ENCODE results near the gene PDSS1. TPM values are rescaled to one million over a fixed set of nuclear protein-coding genes. Genes with fewer than 3 reads are reported as not detected.
A peak's percentile ranks its signal among the peaks of the same experiment; 100 is the strongest.
"Not testable (repeated sequence)": the region's sequence is repeated elsewhere in the genome, so short reads cannot be mapped to it uniquely, and the experiment has no call there.

PDSS1 gene
- total and polyA plus RNA-seq, 4 donors = 6.0 to 7.6 (median 7.1) TPM

- TF ChIP-seq RAD21 (IDR thresholded peaks at IDR 0.05) (no peak), HNF4G (IDR thresholded peaks at IDR 0.05) (no peak), NR2F2 (IDR thresholded peaks at IDR 0.05) (no peak), JUND (IDR thresholded peaks at IDR 0.05) (no peak)
- Histone ChIP-seq H3K4me3 (ENCODE audit: low read depth in 1 of 3, low read length in 3 of 3) (no peak overlapping the region), H3K27me3 (ENCODE audit: control insufficient read depth in 4 of 4, insufficient read depth in 4 of 4, low read length in 3 of 4) (no peaks in the 10 kb centered on the region), H3K36me3 (ENCODE audit: control insufficient read depth in 4 of 4, insufficient read depth in 3 of 4, low read depth in 1 of 4, low read length in 3 of 4) (no peaks in the 10 kb centered on the region), H3K9me3 (ENCODE audit: control insufficient read depth in 4 of 4, low read length in 3 of 4) (no peaks in the 10 kb centered on the region), H3K4me1 (ENCODE audit: control insufficient read depth in 4 of 4, insufficient read depth in 4 of 4, low read length in 3 of 4) (peaks cover 0 to 3% (median 0%) of the 10 kb centered on the region in 4 donors), H3K9ac (ENCODE audit: low read depth in 1 of 2, low read length in 2 of 2) (no peak overlapping the region), H3K27ac (ENCODE audit: low read depth in 1 of 2, low read length in 2 of 2) (no peak overlapping the region)
- 82% methylated on average over 6 of the region's 6 CpGs for WGBS
- DNase-seq (ENCODE audit: low spot score) = no peak
These were observed 14.6 kb upstream of the PDSS1 start for GRCh38 chr10:26682931-26683330.

DNA sequence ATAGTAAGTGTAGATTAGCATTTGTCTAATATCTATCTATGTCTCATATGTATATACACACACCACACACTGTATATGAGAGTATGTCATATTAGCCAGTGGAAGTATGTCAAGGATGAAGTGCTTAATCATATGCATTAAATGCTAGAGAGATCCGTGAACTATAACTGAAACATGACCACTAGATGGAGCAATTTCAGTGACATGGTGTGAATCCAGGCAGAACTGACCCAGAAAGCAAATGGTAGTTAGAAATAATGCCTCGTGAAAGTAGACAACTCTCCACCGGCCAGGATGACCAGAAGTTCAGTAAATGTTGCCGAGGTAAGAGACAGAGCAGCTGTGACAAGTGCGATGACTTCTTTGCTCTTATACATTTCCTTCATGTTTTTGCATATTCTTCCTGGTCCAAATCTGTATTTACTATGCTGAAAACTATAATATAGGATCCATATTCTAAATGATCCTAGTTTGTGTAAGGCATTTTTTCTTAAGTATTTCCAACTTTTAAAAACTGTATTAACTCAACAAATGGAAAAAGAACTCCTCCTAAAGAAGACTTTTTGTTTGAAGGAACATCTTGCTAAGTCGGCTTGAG is 12.7 kb upstream of the PDSS1 start:
- TF ChIP-seq CTCF (IDR thresholded peaks at IDR 0.05; ENCODE audit: low read depth, low read length, missing input control) = peak; percentile 51
- peak; percentile 38 for TF ChIP-seq YY1 (IDR thresholded peaks at IDR 0.05)
- peak; percentile 78 to 79 for TF ChIP-seq RAD21 (IDR thresholded peaks at IDR 0.05)
- H3K27ac ChIP-seq (ENCODE audit: low read depth in 1 of 2, low read length in 2 of 2); H3K4me3 ChIP-seq (ENCODE audit: low read depth in 1 of 3, low read length in 3 of 3); H3K9me3 ChIP-seq (ENCODE audit: control insufficient read depth in 4 of 4, low read length in 3 of 4); H3K9ac ChIP-seq (ENCODE audit: low read depth in 1 of 2, low read length in 2 of 2); DNase-seq (ENCODE audit: low spot score); H3K36me3 ChIP-seq (ENCODE audit: control insufficient read depth in 4 of 4, insufficient read depth in 3 of 4, low read depth in 1 of 4, low read length in 3 of 4); H3K27me3 ChIP-seq (ENCODE audit: control insufficient read depth in 4 of 4, insufficient read depth in 4 of 4, low read length in 3 of 4); H3K4me1 ChIP-seq (ENCODE audit: control insufficient read depth in 4 of 4, insufficient read depth in 4 of 4, low read length in 3 of 4): not testable (repeated sequence)
- 19% methylated on average over 6 of the region's 6 CpGs for WGBS

DNA sequence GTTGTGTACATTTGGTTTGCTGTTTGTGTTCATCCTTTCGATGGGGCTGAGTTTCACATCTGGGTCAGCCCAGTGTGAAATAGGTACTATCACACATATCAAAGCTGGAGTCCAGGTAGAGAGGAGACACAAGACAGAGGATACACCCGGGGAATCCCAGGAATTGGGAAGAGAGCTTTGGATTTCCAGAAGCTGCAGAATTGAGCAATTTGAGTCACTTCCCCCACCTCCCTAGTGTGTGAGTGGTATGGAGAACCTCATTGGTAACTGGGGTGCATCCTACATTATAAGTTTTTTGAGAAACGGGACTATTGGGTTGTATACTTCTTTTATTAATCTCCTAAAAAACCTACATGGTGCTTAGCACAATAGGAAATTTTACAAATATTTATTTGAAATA is 12.1 kb upstream of the PDSS1 start:
- Histone ChIP-seq H3K36me3 (ENCODE audit: control insufficient read depth in 4 of 4, insufficient read depth in 3 of 4, low read depth in 1 of 4, low read length in 3 of 4) (no peaks in the 10 kb centered on the region), H3K4me1 (ENCODE audit: control insufficient read depth in 4 of 4, insufficient read depth in 4 of 4, low read length in 3 of 4) (peaks cover 0 to 3% (median 0%) of the 10 kb centered on the region in 4 donors), H3K4me3 (ENCODE audit: low read depth in 1 of 3, low read length in 3 of 3) (no peak overlapping the region), H3K9ac (ENCODE audit: low read depth in 1 of 2, low read length in 2 of 2) (no peak overlapping the region), H3K27me3 (ENCODE audit: control insufficient read depth in 4 of 4, insufficient read depth in 4 of 4, low read length in 3 of 4) (peaks cover 0 to 5% (median 0%) of the 10 kb centered on the region in 4 donors), H3K9me3 (ENCODE audit: control insufficient read depth in 4 of 4, low read length in 3 of 4) (no peaks in the 10 kb centered on the region), H3K27ac (ENCODE audit: low read depth in 1 of 2, low read length in 2 of 2) (no peak overlapping the region)
- WGBS = 84% methylated on average over 3 of the region's 3 CpGs
- no peak for DNase-seq (ENCODE audit: low spot score)
- TF ChIP-seq MAX (IDR thresholded peaks at IDR 0.05) (no peak), CTCF (IDR thresholded peaks at IDR 0.05; ENCODE audit: low read depth, low read length, missing input control) (no peak), NR2F2 (IDR thresholded peaks at IDR 0.05) (no peak), GABPA (IDR thresholded peaks at IDR 0.05 in 1 of 2, conservative IDR thresholded peaks at IDR 0.05 in 1 of 2) (no peak), FOXA1 (IDR thresholded peaks at IDR 0.05) (no peak), SP1 (IDR thresholded peaks at IDR 0.05) (no peak), TAF1 (conservative IDR thresholded peaks at IDR 0.05) (no peak), HNF4G (IDR thresholded peaks at IDR 0.05) (no peak), EGR1 (IDR thresholded peaks at IDR 0.05; ENCODE audit: low read depth in 2 of 2) (no peak)
- TF ChIP-seq, protein P1, sequence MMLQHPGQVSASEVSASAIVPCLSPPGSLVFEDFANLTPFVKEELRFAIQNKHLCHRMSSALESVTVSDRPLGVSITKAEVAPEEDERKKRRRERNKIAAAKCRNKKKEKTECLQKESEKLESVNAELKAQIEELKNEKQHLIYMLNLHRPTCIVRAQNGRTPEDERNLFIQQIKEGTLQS (IDR thresholded peaks at IDR 0.05) = no peak
- TF ChIP-seq, protein P2, sequence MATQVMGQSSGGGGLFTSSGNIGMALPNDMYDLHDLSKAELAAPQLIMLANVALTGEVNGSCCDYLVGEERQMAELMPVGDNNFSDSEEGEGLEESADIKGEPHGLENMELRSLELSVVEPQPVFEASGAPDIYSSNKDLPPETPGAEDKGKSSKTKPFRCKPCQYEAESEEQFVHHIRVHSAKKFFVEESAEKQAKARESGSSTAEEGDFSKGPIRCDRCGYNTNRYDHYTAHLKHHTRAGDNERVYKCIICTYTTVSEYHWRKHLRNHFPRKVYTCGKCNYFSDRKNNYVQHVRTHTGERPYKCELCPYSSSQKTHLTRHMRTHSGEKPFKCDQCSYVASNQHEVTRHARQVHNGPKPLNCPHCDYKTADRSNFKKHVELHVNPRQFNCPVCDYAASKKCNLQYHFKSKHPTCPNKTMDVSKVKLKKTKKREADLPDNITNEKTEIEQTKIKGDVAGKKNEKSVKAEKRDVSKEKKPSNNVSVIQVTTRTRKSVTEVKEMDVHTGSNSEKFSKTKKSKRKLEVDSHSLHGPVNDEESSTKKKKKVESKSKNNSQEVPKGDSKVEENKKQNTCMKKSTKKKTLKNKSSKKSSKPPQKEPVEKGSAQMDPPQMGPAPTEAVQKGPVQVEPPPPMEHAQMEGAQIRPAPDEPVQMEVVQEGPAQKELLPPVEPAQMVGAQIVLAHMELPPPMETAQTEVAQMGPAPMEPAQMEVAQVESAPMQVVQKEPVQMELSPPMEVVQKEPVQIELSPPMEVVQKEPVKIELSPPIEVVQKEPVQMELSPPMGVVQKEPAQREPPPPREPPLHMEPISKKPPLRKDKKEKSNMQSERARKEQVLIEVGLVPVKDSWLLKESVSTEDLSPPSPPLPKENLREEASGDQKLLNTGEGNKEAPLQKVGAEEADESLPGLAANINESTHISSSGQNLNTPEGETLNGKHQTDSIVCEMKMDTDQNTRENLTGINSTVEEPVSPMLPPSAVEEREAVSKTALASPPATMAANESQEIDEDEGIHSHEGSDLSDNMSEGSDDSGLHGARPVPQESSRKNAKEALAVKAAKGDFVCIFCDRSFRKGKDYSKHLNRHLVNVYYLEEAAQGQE (IDR thresholded peaks at IDR 0.05) = no peak

All from liver (tissue), 9 donors.